VCaP (cell line): ENCODE data around the gene DSP.
A peak's percentile ranks its signal among the peaks of the same experiment; 100 is the strongest.

Experiments used
- H3K27ac ChIP-seq: fragments of 450-650 bp; 2 replicates; pipeline ENCODE4 v1.5.1; 2017
- TF ChIP-seq, protein P1 (sequence below): fragments of 450-650 bp; conservative IDR thresholded peaks from 2 replicates; pipeline ENCODE4 v1.5.1; 2017; ENCODE audit warnings: mild to moderate bottlenecking, moderate library complexity

Gene DSP

DNA sequence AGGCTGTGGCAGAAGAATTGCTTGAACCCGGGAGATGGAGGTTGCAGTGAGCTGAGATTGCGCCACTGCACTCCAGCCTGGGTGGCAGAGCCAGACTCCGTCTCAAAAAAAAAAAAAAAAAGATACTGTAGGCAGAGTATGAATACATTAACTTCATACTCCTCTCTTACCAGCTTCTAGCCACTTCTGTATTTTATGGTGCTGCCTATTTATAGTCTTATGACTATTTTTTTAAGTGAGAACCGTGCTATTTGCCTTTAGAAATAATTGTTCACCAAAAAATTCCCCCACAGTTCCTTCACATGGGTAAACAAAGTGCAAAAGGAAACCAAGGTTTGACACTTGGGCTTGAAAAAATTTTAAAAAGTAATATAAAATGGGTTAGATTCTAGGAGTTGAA, 47.0 kb downstream of the DSP start:
- TF ChIP-seq, protein P1, sequence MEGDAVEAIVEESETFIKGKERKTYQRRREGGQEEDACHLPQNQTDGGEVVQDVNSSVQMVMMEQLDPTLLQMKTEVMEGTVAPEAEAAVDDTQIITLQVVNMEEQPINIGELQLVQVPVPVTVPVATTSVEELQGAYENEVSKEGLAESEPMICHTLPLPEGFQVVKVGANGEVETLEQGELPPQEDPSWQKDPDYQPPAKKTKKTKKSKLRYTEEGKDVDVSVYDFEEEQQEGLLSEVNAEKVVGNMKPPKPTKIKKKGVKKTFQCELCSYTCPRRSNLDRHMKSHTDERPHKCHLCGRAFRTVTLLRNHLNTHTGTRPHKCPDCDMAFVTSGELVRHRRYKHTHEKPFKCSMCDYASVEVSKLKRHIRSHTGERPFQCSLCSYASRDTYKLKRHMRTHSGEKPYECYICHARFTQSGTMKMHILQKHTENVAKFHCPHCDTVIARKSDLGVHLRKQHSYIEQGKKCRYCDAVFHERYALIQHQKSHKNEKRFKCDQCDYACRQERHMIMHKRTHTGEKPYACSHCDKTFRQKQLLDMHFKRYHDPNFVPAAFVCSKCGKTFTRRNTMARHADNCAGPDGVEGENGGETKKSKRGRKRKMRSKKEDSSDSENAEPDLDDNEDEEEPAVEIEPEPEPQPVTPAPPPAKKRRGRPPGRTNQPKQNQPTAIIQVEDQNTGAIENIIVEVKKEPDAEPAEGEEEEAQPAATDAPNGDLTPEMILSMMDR, result no peak

DNA sequence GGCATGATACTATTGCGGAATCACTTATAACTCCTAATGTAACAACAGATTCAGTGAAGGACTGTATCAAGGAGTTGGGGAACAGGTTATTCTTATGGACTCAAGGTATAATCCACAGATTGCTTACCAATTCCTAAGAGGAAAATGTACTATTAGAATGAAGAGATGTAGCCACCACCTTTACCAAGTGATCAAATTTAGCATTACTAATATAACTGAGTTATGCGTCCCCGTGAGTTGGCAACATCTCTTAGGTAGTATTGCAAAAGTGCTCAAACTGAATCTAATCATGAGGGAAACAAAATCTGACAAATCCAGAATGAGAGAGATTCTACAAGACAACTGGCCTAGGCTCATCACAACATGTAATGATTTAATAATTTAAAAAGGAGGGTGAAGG, 47.8 kb downstream of the DSP start:
- H3K27ac ChIP-seq, result no peak overlapping the region; the same call in 1 of the 2 replicates
- TF ChIP-seq, protein P1, result no peak

More for the DNA sequence above, 47.0 kb downstream of the DSP start:
- H3K27ac ChIP-seq, result no peak overlapping the region

DNA sequence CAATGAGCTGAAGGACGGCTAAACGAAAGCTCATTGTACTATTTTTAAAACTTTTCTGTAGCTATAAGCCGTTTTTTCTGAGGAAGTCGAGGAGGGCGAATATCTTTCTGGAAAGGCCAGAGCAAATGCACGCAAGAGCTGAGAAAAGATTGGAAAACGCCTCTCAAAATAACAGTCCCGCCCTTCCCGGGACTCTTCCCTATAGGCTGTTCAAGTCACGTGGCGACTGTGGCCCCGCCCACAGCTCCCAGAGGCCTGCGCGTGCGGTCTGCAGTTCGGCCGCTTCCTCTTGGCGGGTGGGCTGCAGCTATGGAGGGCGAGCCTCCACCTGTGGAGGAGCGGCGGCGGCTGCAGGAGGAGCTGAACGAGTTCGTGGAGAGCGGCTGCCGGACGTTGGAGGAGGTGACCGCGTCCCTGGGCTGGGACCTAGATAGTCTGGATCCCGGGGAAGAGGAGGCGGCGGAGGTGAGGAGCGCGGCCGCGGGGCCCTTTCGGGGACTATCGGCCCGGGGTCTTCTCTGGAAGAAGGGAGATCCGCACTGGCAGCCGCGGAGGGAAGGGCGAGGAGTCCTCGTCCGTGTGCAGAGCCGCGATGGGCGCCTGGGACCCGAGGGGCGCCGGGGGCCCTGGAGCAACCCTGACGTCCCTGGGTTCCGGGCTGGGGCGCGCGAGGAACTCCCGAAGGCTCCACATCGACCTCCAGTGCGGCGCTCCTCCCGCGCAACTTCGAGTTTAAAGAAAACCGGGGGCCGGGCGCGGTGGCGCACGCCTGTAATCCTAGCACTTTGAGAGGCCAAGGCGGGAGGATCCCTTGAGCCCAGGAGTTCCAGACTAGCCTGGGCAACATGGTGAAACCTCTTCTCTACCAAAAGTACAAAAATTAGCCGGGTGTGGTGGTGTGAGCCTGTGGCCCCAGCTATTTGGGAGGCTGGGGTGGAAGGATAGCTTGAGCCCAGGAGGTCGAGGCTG, 48.8 kb downstream of the DSP start, which contains the start of gene SNRNP48:
SNRNP48 (plus strand) TSS at position 250 of the 969 bp plus-strand sequence; CDS start at position 310, 60 bp downstream.
- TF ChIP-seq, protein P1, result no peak
- H3K27ac ChIP-seq, result peak within 1 kb of the TSS; percentile 48; the same call in 1 of the 2 replicates

DNA sequence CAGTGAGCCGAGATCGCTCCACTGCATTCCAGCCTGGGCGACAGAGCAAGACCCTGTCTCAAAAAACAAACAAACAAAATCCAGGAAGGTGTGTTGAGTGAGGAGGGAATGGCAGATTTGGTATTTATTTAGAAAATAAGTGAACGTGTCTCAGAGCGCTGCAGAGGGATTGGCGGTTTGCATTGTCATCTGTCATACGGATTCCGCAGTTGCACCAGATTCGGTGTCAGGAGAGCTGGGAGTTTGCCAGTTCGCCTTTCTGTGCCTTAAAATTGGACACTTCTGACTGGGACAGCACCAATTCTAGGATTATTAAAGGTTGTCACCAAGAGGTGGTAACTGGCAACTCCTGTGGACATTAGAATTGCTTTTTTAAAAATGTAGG, 49.4 kb downstream of the DSP start:
- TF ChIP-seq, protein P1, result no peak
- peak overlapping the region; percentile 48; the same call in 1 of the 2 replicates for H3K27ac ChIP-seq

DNA sequence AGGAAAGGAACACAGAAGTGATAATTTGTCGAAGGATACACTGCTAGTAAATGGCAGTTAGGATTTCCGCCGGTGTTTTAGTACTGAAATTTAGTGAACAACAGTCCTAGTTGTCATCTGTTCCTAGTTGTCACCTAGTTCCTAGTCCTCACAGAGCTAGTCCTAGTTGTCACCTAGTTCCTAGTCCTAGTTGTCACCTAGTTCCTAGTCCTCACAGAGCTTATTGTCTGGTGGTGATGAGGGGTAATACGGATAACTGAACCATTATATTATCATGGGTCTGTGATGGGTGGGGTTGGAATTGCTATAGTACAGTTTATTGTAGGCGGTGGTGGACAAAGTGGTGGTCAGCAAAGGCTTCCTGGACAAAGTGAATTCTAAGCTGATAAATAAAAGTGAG, 50.3 kb downstream of the DSP start:
- no peak overlapping the region for H3K27ac ChIP-seq
- TF ChIP-seq, protein P1, result no peak

DNA sequence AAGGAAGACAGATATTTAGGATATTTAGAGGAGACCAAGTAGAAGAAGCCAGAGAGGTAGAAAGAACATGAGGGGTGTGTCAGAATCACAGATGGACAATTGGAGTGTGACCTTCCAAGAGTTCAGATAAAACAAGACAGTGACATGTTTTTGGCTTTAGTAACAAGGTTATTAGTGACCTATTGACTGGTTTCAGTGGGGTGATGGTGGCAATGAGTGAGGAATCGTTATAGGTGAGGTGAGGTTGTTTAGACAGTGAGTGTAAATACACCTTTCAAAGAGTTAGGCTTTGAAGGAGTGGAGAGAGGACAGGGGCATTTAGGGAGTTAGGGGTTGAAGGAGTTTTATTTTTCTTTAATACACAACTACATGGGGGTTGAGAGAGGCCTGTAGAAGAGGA, 51.8 kb downstream of the DSP start:
- TF ChIP-seq, protein P1, result no peak
- H3K27ac ChIP-seq, result no peak overlapping the region

DNA sequence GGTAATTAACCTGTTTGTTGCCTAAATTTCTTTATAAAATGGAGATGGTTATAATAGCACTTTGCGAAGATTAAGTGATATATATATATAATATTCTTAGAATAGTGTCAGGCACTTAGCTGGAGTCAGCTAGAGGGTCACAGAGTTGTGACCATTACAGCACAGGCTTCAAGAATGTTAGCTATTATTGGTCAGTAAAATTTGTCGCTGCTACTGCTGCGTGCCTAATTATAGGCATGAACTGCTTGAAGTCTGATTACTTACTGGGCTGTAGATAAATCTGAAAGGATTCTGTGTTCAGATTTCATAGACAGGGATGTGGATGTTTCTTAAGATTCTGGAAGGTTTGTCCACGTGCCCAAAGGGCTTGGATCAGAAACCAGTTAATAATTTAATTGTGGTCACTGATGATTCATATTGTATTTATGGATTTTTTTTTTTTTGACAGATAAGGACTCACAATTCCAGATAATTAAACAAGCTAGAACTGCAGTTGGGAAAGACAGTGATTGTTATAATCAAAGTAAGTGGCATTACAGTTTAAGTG, 53.2 kb downstream of the DSP start:
- TF ChIP-seq, protein P1, result no peak

More for the DNA sequence above, 53.2 kb downstream of the DSP start:
- no peak overlapping the region for H3K27ac ChIP-seq
